Esophagus muscularis mucosa (tissue), 4 donors: ENCODE data around the gene KIR3DL1. TPM values are rescaled to one million over a fixed set of nuclear protein-coding genes. Genes with fewer than 3 reads are reported as not detected.
"Not testable (repeated sequence)": the region's sequence is repeated elsewhere in the genome, so short reads cannot be mapped to it uniquely, and the experiment has no call there.

Experiments
- DNase-seq: peaks from one replicate; pipeline ENCODE4 v3.0.0-alpha.2; 2017; ENCODE audit errors: extremely low spot score
- H3K27ac ChIP-seq, 4 donors: fragments of 200-600 bp; sonication (generic); replicated peaks in 1 of 4; 1 replicate in 3 of 4; 2 replicates in 1 of 4; pipeline ENCODE4 v1.5.1; 2016 to 2019; ENCODE audit warnings: mild to moderate bottlenecking in 1 of 4
- H3K27me3 ChIP-seq, 4 donors: fragments of 200-600 bp; sonication (generic); one replicate each; pipeline versions ENCODE4 v1.5.1 to v1.6.0; 2016 to 2019
- H3K36me3 ChIP-seq, 4 donors: fragments of 200-600 bp; sonication (generic); one replicate each; pipeline ENCODE4 v1.5.1; 2016 to 2019
- H3K4me1 ChIP-seq, 4 donors: fragments of 200-600 bp; sonication (generic); one replicate each; pipeline ENCODE4 v1.5.1; 2016 to 2019
- H3K4me3 ChIP-seq, 4 donors: fragments of 200-600 bp; sonication (generic); 1 replicate in 2 of 4; 2 replicates in 2 of 4; pipeline ENCODE4 v1.5.1; 2016 to 2019; ENCODE audit warnings: mild to moderate bottlenecking in 4 of 4, moderate library complexity in 1 of 4
- H3K9me3 ChIP-seq, 4 donors: fragments of 200-600 bp; sonication (generic); 1 replicate in 3 of 4; 2 replicates in 1 of 4; pipeline ENCODE4 v1.5.1; 2016 to 2019
- EP300 ChIP-seq: sonication (generic); formaldehyde crosslinking; IDR thresholded peaks from one replicate; pipeline ENCODE4 v1.6.1; 2017; ENCODE audit warnings: antibody characterized with exemption
- POLR2A ChIP-seq: fragments of 450-650 bp; IDR thresholded peaks from one replicate; pipeline ENCODE4 v1.6.1; 2017; ENCODE audit warnings: antibody characterized with exemption, moderate library complexity, mild to moderate bottlenecking, low read depth
- POLR2AphosphoS5 ChIP-seq, 2 donors: sonication (generic); formaldehyde crosslinking; IDR thresholded peaks; one replicate each; pipeline ENCODE4 v1.6.1; 2017; ENCODE audit warnings: antibody characterized with exemption in 2 of 2
- WGBS: methylation state at CpG from one replicate; pipeline ENCODE4 v1.1.5; 2018; 5-methylcytosine and 5-hydroxymethylcytosine counted together
- intact Hi-C: fragments of 100-400 bp; cut with DNase I; formaldehyde crosslinking; loops from one replicate; pipeline ENCODE4 v1.15.1; 2023
- total RNA-seq, 4 donors: library from RNA; depleted of rRNA; stranded (reverse); fragments of >200 nt; gene quantifications; one replicate each; pipeline versions ENCODE4 v1.1.0 to v1.2.1, GENCODE V29; 2016
- TF ChIP-seq, protein P1 (sequence below), 3 experiments: fragments of 200-600 bp in 2 of 3; fragments of 450-650 bp in 1 of 3; sonication (generic) in 2 of 3; IDR thresholded peaks; one replicate each; pipeline ENCODE4 v1.5.1; 2017 to 2019; ENCODE audit warnings: antibody characterized with exemption in 3 of 3, mild to moderate bottlenecking in 2 of 3, moderate library complexity in 1 of 3

KIR3DL1 gene
- total RNA-seq, 4 donors from 2014 or later: not detected

GRCh38 chr19:54817670-54818536 lies 1.6 kb downstream of the KIR3DL1 start:
- intact Hi-C loops: no loop called here
- H3K27ac ChIP-seq: no peak overlapping the region
- 86% methylated on average over 13 of the region's 15 CpGs for WGBS
- no peak for DNase-seq
- H3K4me1 ChIP-seq: no peaks in the 10 kb centered on the region
- peaks cover 0 to 20% (median 0%) of the 10 kb centered on the region in 4 donors for H3K27me3 ChIP-seq
- no peak overlapping the region for H3K4me3 ChIP-seq
- TF ChIP-seq POLR2A (no peak), EP300 (no peak), POLR2AphosphoS5 (IDR thresholded peaks at IDR 0.05) (no peak)
- TF ChIP-seq, protein P1, sequence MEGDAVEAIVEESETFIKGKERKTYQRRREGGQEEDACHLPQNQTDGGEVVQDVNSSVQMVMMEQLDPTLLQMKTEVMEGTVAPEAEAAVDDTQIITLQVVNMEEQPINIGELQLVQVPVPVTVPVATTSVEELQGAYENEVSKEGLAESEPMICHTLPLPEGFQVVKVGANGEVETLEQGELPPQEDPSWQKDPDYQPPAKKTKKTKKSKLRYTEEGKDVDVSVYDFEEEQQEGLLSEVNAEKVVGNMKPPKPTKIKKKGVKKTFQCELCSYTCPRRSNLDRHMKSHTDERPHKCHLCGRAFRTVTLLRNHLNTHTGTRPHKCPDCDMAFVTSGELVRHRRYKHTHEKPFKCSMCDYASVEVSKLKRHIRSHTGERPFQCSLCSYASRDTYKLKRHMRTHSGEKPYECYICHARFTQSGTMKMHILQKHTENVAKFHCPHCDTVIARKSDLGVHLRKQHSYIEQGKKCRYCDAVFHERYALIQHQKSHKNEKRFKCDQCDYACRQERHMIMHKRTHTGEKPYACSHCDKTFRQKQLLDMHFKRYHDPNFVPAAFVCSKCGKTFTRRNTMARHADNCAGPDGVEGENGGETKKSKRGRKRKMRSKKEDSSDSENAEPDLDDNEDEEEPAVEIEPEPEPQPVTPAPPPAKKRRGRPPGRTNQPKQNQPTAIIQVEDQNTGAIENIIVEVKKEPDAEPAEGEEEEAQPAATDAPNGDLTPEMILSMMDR (IDR thresholded peaks at IDR 0.05): no peak
- H3K36me3 ChIP-seq: no peaks in the 10 kb centered on the region
- H3K9me3 ChIP-seq: no peaks in the 10 kb centered on the region

DNA sequence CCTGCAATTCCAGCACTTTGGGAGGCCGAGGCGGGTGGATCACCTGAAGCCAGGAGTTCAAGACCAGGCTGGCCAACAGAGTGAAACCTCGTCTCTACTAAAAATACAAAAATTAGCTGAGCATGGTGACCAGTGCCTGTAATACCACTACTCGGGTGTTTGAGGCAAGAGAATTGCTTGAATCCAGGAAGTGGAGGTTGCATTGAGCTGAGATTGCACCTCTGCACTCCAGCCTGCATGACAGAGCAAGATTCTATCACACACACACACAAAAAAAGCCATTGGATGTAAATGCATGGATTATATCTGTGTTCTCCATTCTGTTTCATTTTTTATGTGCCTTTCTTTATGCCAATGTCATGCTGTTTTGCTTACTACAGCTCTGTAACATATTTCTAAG lies 8.1 kb downstream of the KIR3DL1 start:
- intact Hi-C loops, H3K27me3 ChIP-seq, DNase-seq, H3K27ac ChIP-seq, H3K36me3 ChIP-seq, H3K4me3 ChIP-seq, H3K4me1 ChIP-seq, H3K9me3 ChIP-seq: not testable (repeated sequence)
- WGBS: 62% methylated on average over 4 of the region's 4 CpGs

GRCh38 chr19:54825326-54825725 lies 9.1 kb downstream of the KIR3DL1 start:
- intact Hi-C loops, H3K4me1 ChIP-seq, H3K27me3 ChIP-seq, H3K4me3 ChIP-seq, DNase-seq, H3K36me3 ChIP-seq, H3K27ac ChIP-seq, H3K9me3 ChIP-seq: not testable (repeated sequence)
- WGBS: 28% methylated on average over 6 of the region's 7 CpGs

DNA sequence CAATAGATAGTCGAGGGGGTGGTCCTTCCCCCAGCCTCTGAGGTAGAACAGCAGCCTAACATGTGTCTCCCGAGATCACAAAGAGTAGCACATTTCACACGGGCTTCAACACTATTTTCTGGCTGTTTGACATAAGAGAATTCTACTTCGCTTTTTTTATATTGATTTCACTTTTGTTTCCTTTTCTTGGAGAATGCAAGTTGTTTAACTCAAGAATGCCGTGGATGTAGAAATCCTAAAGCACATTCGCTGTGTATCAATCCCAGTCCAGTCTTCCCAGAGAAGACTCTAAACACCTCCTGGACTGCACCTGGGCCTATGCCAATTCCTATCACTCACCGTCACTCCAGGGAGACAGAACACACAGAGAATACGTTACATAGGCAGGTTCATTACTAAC lies 11.8 kb downstream of the KIR3DL1 start:
- H3K27me3 ChIP-seq, H3K27ac ChIP-seq, intact Hi-C loops, H3K9me3 ChIP-seq, DNase-seq, H3K4me1 ChIP-seq, H3K4me3 ChIP-seq, H3K36me3 ChIP-seq: not testable (repeated sequence)
- 72% methylated on average over 7 of the region's 8 CpGs for WGBS

GRCh38 chr19:54832496-54832895 lies 16.2 kb downstream of the KIR3DL1 start, which contains the start of gene KIR2DS4:
Gene KIR2DS4 (plus strand): TSS chr19:54832676.
- H3K4me1 ChIP-seq, H3K36me3 ChIP-seq, H3K4me3 ChIP-seq, H3K27me3 ChIP-seq, H3K27ac ChIP-seq, DNase-seq, intact Hi-C loops, H3K9me3 ChIP-seq: not testable (repeated sequence)
- WGBS: 93% methylated on average over 14 of the region's 14 CpGs

DNA sequence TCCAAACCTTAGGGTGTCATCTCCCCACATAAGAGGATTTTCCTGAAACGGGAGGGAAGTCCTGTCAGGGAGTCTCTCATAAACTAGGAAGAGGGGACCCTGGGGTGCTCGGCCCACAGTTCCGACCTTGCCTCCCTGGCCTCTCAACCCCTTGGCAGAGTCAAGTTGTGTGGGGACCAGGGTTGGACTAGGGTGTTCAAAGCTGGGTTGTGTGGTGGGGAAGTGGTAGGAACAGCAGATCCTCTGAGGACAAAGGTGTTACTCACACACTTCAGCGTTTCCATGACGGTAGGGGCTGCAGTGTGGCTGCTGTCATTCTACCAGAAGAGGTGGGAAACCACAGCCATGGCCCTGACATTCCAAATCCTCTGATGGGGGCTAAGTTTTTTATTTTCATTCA lies 18.9 kb downstream of the KIR3DL1 start:
- intact Hi-C loops, H3K4me3 ChIP-seq, H3K9me3 ChIP-seq, H3K36me3 ChIP-seq, DNase-seq, H3K27ac ChIP-seq, H3K27me3 ChIP-seq, H3K4me1 ChIP-seq: not testable (repeated sequence)
- 69% methylated on average over 5 of the region's 5 CpGs for WGBS

DNA sequence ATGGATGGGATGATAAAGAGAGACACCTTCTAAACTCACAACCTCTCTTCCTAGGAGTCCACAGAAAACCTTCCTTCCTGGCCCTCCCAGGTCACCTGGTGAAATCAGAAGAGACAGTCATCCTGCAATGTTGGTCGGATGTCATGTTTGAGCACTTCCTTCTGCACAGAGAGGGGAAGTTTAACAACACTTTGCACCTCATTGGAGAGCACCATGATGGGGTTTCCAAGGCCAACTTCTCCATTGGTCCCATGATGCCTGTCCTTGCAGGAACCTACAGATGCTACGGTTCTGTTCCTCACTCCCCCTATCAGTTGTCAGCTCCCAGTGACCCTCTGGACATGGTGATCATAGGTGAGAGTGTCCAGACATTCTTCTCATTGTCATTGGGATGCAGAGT lies 21.3 kb downstream of the KIR3DL1 start:
- H3K36me3 ChIP-seq, H3K27ac ChIP-seq, intact Hi-C loops, DNase-seq, H3K4me1 ChIP-seq, H3K4me3 ChIP-seq, H3K27me3 ChIP-seq, H3K9me3 ChIP-seq: not testable (repeated sequence)
- WGBS: 33% methylated on average over 2 of the region's 2 CpGs

GRCh38 chr19:54843171-54843570 lies 26.9 kb downstream of the KIR3DL1 start:
- intact Hi-C loops, H3K9me3 ChIP-seq, H3K4me3 ChIP-seq, H3K27ac ChIP-seq, DNase-seq, H3K36me3 ChIP-seq, H3K27me3 ChIP-seq, H3K4me1 ChIP-seq: not testable (repeated sequence)
- WGBS: 79% methylated on average over 8 of the region's 8 CpGs

- H3K36me3 ChIP-seq, H3K9me3 ChIP-seq, H3K4me3 ChIP-seq, H3K27ac ChIP-seq, H3K4me1 ChIP-seq, intact Hi-C loops, DNase-seq: not testable (repeated sequence)
- H3K27me3 ChIP-seq: peaks cover 0 to 21% (median 0%) of the 10 kb centered on the region in 4 donors
- WGBS: 85% methylated on average over 16 of the region's 16 CpGs
Measured at GRCh38 chr19:54850061-54850640, 33.9 kb downstream of the KIR3DL1 start, which contains the start of gene KIR3DL2. Gene KIR3DL2 (plus strand): TSS chr19:54850443. CDS start chr19:54850476, 33 bp downstream.
